HG02763 (cell line): ENCODE results near the gene ACVR1B.

ENCODE experiments used
- ATAC-seq: cut with Tn5 transposase; IDR thresholded peaks from one replicate; pipeline ENCODE4 v1.9.1; 2021; ENCODE audit warnings: mild to moderate bottlenecking, moderate library complexity; ENCODE audit not compliant: unreplicated experiment

ACVR1B gene

GRCh38 chr12:52003591-52003990, 52.1 kb downstream of the ACVR1B start:
- ATAC-seq: no peak

- no peak for ATAC-seq
Observed at GRCh38 chr12:52004042-52004648, 52.6 kb downstream of the ACVR1B start.

GRCh38 chr12:52005218-52005902, 53.9 kb downstream of the ACVR1B start:
- ATAC-seq: no peak

DNA sequence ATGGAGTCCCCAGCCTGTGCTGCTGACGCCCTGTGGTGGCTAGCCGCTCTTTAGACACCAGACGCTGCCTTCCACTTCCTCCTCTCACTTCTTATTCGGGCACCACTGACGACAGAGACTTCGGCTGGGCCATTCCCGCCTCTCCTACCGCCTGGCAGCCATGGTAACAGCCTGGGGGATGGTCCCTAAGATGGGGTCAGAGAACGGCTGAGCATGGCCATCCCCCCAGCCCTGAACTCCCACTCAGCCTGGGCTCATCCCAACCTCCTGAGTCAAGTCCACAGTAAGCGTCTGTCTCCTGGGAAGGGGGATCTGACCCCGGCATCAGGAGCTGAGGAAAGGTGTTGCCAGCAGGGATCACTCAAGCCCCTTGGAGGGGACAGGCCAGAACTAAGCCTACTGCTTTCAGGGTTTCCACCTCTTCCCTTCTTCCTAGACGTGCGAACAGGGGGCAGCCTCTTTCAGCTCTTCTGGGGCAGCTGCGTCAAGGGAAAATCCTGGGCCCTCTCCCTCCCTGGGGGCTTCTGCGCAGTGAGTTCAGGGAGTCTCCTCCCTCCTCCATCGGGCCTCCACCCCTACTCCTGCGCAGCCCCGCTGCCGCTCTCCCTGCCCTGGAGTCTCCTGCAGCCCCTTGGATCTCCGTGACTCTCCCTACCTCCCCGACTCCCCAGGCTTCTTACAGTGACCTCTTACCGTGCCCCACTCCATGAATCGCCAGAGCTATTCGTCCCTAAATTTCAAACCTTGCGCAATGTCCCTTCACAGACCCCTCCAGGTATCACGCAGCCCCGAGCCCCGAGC, 54.6 kb downstream of the ACVR1B start:
- peak; percentile 69 for ATAC-seq

DNA sequence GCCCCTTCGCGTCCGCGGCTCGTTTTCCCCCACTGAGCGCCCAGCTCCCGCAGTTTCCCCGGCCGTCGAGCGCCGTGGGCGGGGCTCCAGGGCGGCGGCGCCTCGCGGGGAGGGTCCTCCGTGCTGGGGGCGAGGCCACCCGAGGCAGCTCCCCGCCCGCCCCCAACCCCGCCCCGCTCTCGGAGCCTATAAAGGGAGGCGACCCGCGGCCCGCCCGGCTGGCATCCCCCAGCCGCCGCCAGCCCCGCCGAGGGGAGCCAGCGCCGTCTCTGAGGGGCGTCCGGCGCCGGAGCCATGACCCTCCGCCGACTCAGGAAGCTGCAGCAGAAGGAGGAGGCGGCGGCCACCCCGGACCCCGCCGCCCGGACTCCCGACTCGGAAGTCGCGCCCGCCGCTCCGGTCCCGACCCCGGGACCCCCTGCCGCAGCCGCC, 55.2 kb downstream of the ACVR1B start, which contains the start of gene TAMALIN:
Gene TAMALIN, plus strand, starts transcription at position 221 of the 432 bp plus-strand sequence. Its CDS starts 74 bp downstream, at position 295.
- ATAC-seq: no peak

- ATAC-seq: no peak
Observed at GRCh38 chr12:52007158-52007921, 55.8 kb downstream of the ACVR1B start.

- ATAC-seq: no peak
Observed at GRCh38 chr12:52007982-52008510, 56.5 kb downstream of the ACVR1B start.

- no peak for ATAC-seq
Observed at GRCh38 chr12:52009081-52009751, 57.7 kb downstream of the ACVR1B start.

DNA sequence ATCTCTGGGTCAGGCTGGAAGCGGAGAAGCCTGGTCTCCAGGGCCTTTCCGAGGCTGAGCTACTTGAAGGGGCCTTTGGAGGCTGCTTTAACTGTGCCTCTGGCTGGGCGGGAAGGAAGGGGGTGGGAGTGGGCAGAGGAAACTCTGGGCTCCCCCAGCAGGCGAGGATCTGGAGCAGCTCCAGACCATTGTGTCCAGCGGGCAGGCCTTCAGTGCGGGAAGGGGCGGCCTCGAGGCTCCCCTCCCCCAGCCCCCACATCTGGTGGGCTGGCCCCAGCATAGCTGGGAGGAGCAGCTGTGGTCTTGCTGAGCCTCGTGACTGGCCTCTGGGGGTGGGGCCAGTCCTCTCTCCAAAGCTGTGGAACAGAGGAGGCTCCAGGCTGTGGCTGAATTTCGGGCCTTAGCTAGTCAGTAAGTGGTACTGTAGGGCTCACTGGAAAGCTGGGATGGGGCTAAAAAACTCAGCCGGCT, 58.7 kb downstream of the ACVR1B start:
- no peak for ATAC-seq

DNA sequence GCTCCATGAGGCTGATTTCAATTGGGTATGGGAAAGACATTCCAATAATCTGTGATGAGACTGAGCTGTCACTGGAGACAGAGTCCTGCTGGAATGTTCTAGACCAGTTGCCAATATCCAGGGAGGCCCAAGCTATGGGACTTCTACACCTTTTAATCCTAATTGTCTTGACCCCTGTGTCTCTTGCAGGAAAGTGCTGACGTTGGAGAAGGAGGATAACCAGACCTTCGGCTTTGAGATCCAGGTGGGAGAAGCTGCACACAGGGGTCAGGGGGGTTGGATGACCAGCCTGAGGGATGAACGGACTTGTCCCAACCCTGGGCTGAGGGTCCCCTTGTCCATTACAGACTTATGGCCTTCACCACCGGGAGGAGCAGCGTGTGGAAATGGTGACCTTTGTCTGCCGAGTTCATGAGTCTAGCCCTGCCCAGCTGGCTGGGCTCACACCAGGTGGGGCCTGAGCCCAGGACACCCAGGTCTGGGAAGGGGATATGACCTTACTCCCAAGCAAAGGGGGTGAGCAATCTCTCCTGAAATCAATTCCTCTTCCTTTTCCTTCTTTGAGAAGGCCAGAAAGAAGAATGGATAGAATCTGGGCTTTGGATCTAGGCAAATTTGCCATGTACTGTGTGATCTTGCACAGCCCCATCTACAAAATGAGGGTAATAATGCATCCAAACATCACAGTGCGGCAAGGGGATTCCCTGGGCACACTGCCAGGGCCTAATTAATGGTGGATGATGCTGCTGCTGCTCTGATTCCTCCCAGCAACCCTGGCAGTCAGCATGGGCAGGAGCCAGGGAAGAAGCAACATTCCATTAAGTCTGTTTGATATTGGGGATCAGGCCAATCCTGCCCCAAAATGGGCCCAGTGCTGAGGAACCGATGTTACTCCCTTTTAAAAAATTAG, 59.4 kb downstream of the ACVR1B start:
- ATAC-seq: no peak

- no peak for ATAC-seq
Observed at GRCh38 chr12:52011602-52012214, 60.2 kb downstream of the ACVR1B start.

GRCh38 chr12:52013626-52014310, 62.3 kb downstream of the ACVR1B start:
- ATAC-seq: no peak

- no peak for ATAC-seq
Observed at GRCh38 chr12:52014567-52015530, 63.4 kb downstream of the ACVR1B start.

DNA sequence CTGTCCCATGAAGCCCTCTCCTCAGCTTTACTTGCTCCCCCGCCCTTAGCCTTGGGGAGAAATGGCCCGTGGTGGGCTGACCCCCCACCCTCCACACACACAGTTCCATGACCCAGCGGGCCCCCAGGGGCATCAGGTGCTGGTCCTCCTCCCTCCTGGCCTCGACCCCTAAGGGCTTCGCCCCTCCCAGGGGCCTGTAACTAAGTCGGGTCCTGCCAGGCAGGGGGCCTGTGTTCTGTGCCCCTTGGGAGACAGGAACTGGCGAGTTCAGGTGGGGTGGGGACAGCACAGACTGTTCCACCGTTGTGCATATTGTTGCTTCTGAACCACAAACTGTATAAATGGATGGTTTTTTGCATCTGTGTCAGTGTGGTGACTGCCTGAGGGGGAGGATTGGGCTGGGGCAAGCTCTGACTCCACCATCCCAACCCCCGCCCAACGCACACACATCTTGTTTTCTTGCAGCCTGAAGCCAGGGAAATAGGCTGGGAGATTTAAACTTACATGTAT, 64.1 kb downstream of the ACVR1B start:
- ATAC-seq: no peak

DNA sequence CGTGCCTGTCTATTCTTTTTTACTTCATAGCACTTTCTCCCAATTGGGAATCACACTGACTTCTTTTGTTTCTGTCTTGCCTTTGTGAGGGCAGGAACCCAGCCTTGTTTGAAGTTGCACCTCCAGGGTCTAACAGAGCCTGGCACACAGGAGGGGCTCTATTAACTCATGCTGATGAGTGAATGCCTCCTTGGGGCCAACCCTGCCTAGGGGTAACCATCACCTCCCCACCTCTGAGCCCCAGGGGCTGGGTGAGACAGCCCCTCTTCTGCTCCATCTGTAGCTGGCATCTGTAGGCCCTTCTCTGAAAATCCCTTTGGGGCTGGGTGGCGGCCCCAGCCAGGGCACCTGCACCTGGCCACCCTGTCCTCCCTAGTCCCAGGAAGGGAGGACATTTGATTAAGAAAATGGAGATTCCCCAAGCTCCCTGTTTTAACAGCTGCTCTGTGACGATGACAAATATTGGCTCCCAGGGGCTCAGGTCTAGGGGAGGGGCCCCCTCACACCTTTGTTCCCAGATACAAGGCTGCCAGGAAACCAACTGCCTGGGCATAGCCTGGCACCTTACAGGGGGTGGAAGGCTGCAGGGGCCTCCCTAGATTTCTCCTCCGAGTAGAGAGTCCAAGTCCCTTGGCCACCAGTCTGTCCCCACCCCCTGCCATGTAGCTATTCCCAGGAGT, 67.1 kb downstream of the ACVR1B start:
- no peak for ATAC-seq

GRCh38 chr12:52019113-52019770, 67.7 kb downstream of the ACVR1B start:
- ATAC-seq: no peak
